Endothelial cell of umbilical vein (primary cell): ENCODE data around the gene MEIS3. TPM values are rescaled to one million over a fixed set of nuclear protein-coding genes. Genes with fewer than 3 reads are reported as not detected.

Experiments used
- BruUV-seq: library from RNA; stranded (reverse); fragments of 400-500 nt; replicated peaks from 2 replicates; lab custom pipeline; 2021; lab: Mats Ljungman, UMichigan
- CTCF ChIA-PET: fragments of 300-600, 350-600 bp; sonication (Branson Sonifier 250); formaldehyde crosslinking; loops from one replicate; lab custom pipeline; 2021; ENCODE audit warnings: antibody characterized with exemption, inconsistent platforms; lab: Charles Lee
- POLR2A ChIA-PET: fragments of 300-600, 350-600 bp; sonication (Branson Sonifier 250); formaldehyde crosslinking; loops from one replicate; lab custom pipeline; 2021; ENCODE audit warnings: antibody characterized with exemption, inconsistent platforms; lab: Charles Lee
- DNase-seq: peaks from one replicate; pipeline ENCODE4 v3.0.0-alpha.2; 2011; ENCODE audit warnings: low read depth, low spot score
- FAIRE-seq: peaks from 2 replicates; lab custom pipeline; 2011; peaks lifted over from hg19 to GRCh38; lab: Jason Lieb, UNC
- H2AFZ ChIP-seq: 2 replicates; pipeline ENCODE4 v1.6.0; 2012; ENCODE audit warnings: low read depth, low read length, control low read depth, inconsistent platforms
- H3K27ac ChIP-seq: 2 replicates; pipeline ENCODE4 v1.5.1; 2011; ENCODE audit warnings: low read depth, mild to moderate bottlenecking, control low read depth, low read length, moderate library complexity; ENCODE audit not compliant: insufficient read depth
- H3K27me3 ChIP-seq, 2 experiments: 2 replicates each; pipeline versions ENCODE4 v1.6.0 to v1.6.1; 2011; ENCODE audit warnings: low read length in 2 of 2, mixed read lengths in 1 of 2; ENCODE audit not compliant: control insufficient read depth in 2 of 2, insufficient read depth in 2 of 2
- H3K36me3 ChIP-seq, 2 experiments: 2 replicates in 1 of 2; 3 replicates in 1 of 2; pipeline ENCODE4 v1.5.1; 2011; ENCODE audit warnings: low read length in 2 of 2, mild to moderate bottlenecking in 1 of 2, moderate library complexity in 1 of 2; ENCODE audit not compliant: control insufficient read depth in 2 of 2, insufficient read depth in 2 of 2; ENCODE audit errors: extremely low read depth in 1 of 2
- H3K4me1 ChIP-seq: 3 replicates; pipeline ENCODE4 v1.5.1; 2011; ENCODE audit warnings: mild to moderate bottlenecking, low read length; ENCODE audit not compliant: control insufficient read depth, insufficient read depth; ENCODE audit errors: extremely low read depth
- H3K4me2 ChIP-seq: 2 replicates; pipeline ENCODE4 v1.6.1; 2011; ENCODE audit warnings: low read length, control low read depth, mixed read lengths; ENCODE audit not compliant: insufficient read depth
- H3K4me3 ChIP-seq, 3 experiments: fragments of 200-600 bp in 1 of 3; sonication (generic), shearing (Covaris generic) in 1 of 3; replicated peaks in 1 of 3; 2 replicates each; pipeline ENCODE4 v1.5.1; 2011 to 2016; ENCODE audit warnings: control low read depth in 3 of 3, low read length in 3 of 3, mild to moderate bottlenecking in 2 of 3, inconsistent platforms in 1 of 3, low read depth in 1 of 3, moderate library complexity in 1 of 3; ENCODE audit not compliant: insufficient read depth in 1 of 3
- H3K79me2 ChIP-seq: 2 replicates; pipeline ENCODE4 v1.6.0; 2012; ENCODE audit warnings: low read length, inconsistent platforms; ENCODE audit not compliant: control insufficient read depth, insufficient read depth
- H3K9ac ChIP-seq: replicated peaks from 2 replicates; pipeline ENCODE3; 2011; ENCODE audit warnings: low read length, control low read depth; ENCODE audit not compliant: insufficient read depth; ENCODE audit errors: extremely low read depth
- H3K9me1 ChIP-seq: replicated peaks from 3 replicates; pipeline ENCODE4 v1.6.0; 2011; ENCODE audit warnings: mild to moderate bottlenecking, low read length; ENCODE audit not compliant: control insufficient read depth, insufficient read depth; ENCODE audit errors: extremely low read depth
- H3K9me3 ChIP-seq: replicated peaks from 2 replicates; pipeline ENCODE4 v1.5.1; 2012; ENCODE audit warnings: low read length, inconsistent platforms; ENCODE audit not compliant: control insufficient read depth, insufficient read depth
- H4K20me1 ChIP-seq: replicated peaks from 2 replicates; pipeline ENCODE3; 2011; ENCODE audit warnings: mild to moderate bottlenecking, low read length; ENCODE audit not compliant: control insufficient read depth, insufficient read depth; ENCODE audit errors: extremely low read depth
- CTCF ChIP-seq, 2 donors: IDR thresholded peaks; 1 replicate in 1 of 2; 2 replicates in 1 of 2; pipeline ENCODE4 v1.5.1; 2011; ENCODE audit warnings: low read length in 2 of 2, mild to moderate bottlenecking in 2 of 2, moderate library complexity in 2 of 2, control low read depth in 1 of 2, inconsistent platforms in 1 of 2, low read depth in 1 of 2; ENCODE audit not compliant: insufficient read depth in 1 of 2; ENCODE audit errors: extremely low read depth in 1 of 2
- EZH2 ChIP-seq: IDR thresholded peaks from 2 replicates; pipeline ENCODE4 v1.6.1; 2012; ENCODE audit warnings: borderline replicate concordance, low read depth, mild to moderate bottlenecking, moderate library complexity, low read length, inconsistent platforms; ENCODE audit not compliant: severe bottlenecking
- FOS ChIP-seq: IDR thresholded peaks from 2 replicates; pipeline ENCODE4 v1.6.1; 2011; ENCODE audit warnings: mild to moderate bottlenecking, low read length, moderate library complexity, borderline replicate concordance; ENCODE audit not compliant: insufficient read depth
- MAX ChIP-seq: IDR thresholded peaks from 2 replicates; pipeline ENCODE4 v1.6.1; 2011; ENCODE audit not compliant: insufficient read depth, insufficient read length
- MYC ChIP-seq: IDR thresholded peaks from one replicate; pipeline ENCODE4 v1.6.1; 2011; ENCODE audit warnings: mild to moderate bottlenecking, low read depth, low read length
- POLR2AphosphoS5 ChIP-seq: IDR thresholded peaks from 2 replicates; pipeline ENCODE4 v1.6.1; 2012; ENCODE audit warnings: low read depth, mild to moderate bottlenecking, control low read depth, low read length, moderate library complexity; ENCODE audit not compliant: insufficient read depth
- dilution Hi-C: fragments of 300-500 bp; cut with MboI; formaldehyde crosslinking; loops from one replicate; pipeline ENCODE4 v1.15.0; 2019; ENCODE audit warnings: low sequenced_read_pairs; ENCODE audit not compliant: extremely low pct_ligation_motif_present
- intact Hi-C: fragments of 100-400 bp; cut with micrococcal nuclease; formaldehyde crosslinking; loops from one replicate; pipeline ENCODE4 v1.10.0; 2022
- polyA plus RNA-seq, 4 experiments: library from polyadenylated mRNA; depleted of rRNA in 3 of 4; stranded (reverse) in 3 of 4; unstranded in 1 of 4; fragments of >200 nt; gene quantifications; 2 replicates each; pipeline versions ENCODE4 v1.2.1 to v1.2.3, GENCODE V29; 2011 to 2012; ENCODE audit warnings: missing spikeins in 1 of 4
- total RNA-seq: library from RNA; stranded (reverse); gene quantifications from 2 replicates; pipeline ENCODE4 v1.2.3, GENCODE V29; 2021

Gene MEIS3
- total and polyA plus RNA-seq, 2 donors (not counting 3 experiments of a cell fraction or from before 2014, with no cell fraction given) = 0.42 TPM; not detected in 1

- intact Hi-C loops = no loop called here
- dilution Hi-C loops = no loop called here
- ChIA-PET CTCF (interaction anchor here (1.2 kb wide), 1 partner anchor 10 kb away, joined by 5 read pairs; no protein-coding TSS in a partner anchor), POLR2A (no interaction called here)
- TF ChIP-seq FOS (no peak), EZH2 (no peak), MAX (no peak), CTCF (IDR thresholded peaks at IDR 0.05; ENCODE audit: extremely low read depth in 1 of 2, insufficient read depth in 1 of 2, low read depth in 1 of 2, low read length in 2 of 2) (no peak), MYC (no peak)
- Histone ChIP-seq H4K20me1 (no peaks in the 10 kb centered on the region), H3K9me1 (no peaks in the 10 kb centered on the region), H2AFZ (no peak overlapping the region), H3K9ac (no peak overlapping the region), H3K27me3 (no peaks in the 10 kb centered on the region), H3K79me2 (no peaks in the 10 kb centered on the region), H3K4me1 (no peaks in the 10 kb centered on the region), H3K36me3 (peaks cover 5 to 49% of the 10 kb centered on the region in 2 experiments), H3K9me3 (no peaks in the 10 kb centered on the region), H3K4me2 (no peak overlapping the region), H3K4me3 (no peak overlapping the region), H3K27ac (no peak overlapping the region)
- no peak for DNase-seq
- FAIRE-seq = no peak
- BruUV-seq = no TSS peak
Measured at GRCh38 chr19:47381121-47381520, 38.2 kb downstream of the MEIS3 start.

GRCh38 chr19:47380559-47380958 is 38.8 kb downstream of the MEIS3 start:
- BruUV-seq = no TSS peak
- intact Hi-C loops (no loop called here), dilution Hi-C loops (no loop called here)
- no peaks in the 10 kb centered on the region for H3K27me3 ChIP-seq
- no peaks in the 10 kb centered on the region for H3K9me1 ChIP-seq
- H3K36me3 ChIP-seq = peaks cover 5 to 55% of the 10 kb centered on the region in 2 experiments
- no peak overlapping the region for H3K4me3 ChIP-seq
- H3K4me1 ChIP-seq = no peaks in the 10 kb centered on the region
- H3K79me2 ChIP-seq = no peaks in the 10 kb centered on the region
- H3K9ac ChIP-seq = no peak overlapping the region
- no peaks in the 10 kb centered on the region for H3K9me3 ChIP-seq
- FAIRE-seq (no peak), DNase-seq (no peak)
- no peaks in the 10 kb centered on the region for H4K20me1 ChIP-seq
- no peak for TF ChIP-seq POLR2AphosphoS5
- H2AFZ ChIP-seq = no peak overlapping the region
- ChIA-PET POLR2A (no interaction called here), CTCF (no interaction called here)
- no peak overlapping the region for H3K4me2 ChIP-seq
- H3K27ac ChIP-seq = no peak overlapping the region
